CD4-positive, alpha-beta T cell treated with Interleukin-2 at 100 ng/mL for 4 hours (primary cell): ENCODE data around the gene GALNT12.

Experiments
- DNase-seq: peaks from one replicate; pipeline ENCODE4 v3.0.0-alpha.2; 2020; ENCODE audit warnings: low spot score

GALNT12 gene

DNA sequence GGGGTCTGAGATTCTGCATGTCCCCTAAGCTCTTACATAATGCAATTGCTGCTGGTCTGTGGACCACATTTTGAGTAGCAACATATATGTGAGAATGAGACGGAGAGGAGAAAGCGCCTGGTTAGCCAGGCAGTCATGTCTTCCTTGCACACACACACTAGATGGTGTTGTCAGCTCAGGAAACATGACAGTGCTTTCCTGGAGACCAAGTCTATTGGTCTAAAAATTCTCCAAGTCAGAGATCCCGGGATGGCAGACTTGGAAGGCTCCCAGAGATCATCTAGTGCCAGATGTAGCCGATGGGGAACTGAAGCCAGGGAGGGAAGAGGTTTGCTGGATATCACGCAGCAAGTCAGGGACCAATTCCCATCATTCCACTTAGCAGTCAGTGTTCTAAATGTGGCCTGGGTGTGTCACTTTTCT, 53.4 kb downstream of the GALNT12 start:
- DNase-seq, result no peak

DNA sequence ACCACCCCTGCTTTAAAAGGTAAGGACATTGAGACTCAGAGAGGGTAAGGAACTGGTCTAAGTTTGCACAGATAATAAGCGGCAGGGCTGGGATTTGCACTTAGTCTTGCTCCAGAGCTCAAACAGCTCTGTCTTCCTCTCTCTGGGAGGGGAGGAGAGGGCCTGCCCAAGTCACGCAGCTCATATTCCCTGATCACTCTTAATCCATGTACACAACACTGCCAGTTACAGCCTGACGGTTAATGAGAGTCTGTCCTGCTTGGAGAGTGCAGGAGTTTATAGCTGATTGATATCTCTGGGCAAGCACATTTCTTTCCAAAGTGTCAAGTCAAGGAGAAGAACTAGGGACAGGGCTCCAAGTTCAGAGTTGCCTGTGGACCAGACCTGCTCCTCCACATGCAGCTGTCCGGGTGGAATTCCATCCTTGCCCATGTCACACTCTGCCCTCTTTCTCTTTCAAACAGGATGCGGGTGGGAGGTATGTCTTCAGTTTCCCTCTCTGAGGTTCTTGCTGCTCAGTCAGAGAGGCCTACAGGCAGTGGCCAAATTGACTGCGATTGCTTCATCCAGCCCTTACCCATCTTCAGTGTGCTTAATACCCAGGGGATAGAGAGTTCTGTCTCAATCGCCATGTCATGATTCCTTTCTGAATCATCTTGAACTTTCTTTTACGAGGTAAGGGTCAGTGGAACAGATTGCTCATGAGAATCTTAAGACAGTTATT, 54.5 kb downstream of the GALNT12 start:
- DNase-seq, result no peak

DNA sequence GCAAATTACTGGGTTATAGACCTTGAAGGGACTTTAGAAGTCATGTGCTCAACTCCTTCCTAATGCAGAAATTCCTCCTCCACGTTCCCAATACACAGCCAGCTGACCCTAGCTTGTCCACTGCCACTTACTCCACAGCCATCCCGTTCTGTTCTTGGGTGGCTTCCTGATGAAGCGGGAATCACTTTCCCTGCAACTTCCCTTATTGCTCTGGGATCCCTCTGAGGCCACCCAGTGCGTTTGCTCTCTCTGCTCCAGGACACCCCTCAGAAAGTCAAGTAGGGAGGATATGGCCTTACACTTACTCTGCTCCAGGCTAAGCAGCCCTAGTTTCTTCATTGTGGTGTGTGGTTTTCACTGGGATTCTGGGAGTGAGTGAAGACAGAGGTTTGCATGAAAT, 55.5 kb downstream of the GALNT12 start:
- DNase-seq, result no peak

DNA sequence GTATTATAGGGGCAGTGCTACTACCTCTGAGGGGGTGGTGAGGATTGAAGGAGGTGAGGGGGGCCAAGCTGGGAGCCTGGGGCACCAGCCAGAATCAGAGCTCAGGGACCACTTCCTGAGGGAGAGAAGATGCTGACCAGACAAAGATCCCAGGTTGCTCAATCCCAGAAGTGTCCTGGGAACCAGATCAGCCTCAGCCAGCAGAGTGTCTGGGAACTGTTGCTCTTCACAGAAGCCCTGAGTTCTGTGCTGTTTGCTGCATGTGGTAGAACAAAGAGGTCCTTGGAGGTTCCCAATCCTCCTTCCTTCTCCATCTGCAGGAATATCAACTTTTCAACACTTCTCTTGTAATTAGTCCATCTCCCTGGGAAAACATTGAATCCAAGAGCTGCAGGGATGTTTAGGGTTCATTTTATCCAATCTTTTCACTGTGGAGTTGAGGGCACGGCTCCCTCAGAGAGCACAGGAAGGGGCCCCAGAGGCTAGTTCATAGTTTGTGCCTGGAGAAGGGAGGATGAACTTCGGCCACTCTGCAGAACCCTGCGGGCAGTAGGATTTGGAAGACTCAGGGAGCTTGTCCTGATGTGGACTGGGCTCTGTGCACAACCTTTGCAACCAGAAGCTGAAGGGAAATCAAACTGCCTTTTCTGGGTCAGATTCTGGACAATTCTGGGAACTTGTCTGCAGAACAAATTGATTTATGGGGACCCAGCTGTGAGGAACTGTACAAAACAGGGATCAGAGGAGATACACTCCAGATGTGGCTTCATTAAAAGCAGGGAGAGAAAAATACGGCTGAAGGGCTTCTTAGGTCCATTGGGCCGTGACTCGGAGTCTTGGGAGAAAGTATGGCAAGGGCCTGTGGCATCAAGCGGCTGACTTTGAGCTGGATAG, 57.1 kb downstream of the GALNT12 start:
- DNase-seq, result no peak

DNA sequence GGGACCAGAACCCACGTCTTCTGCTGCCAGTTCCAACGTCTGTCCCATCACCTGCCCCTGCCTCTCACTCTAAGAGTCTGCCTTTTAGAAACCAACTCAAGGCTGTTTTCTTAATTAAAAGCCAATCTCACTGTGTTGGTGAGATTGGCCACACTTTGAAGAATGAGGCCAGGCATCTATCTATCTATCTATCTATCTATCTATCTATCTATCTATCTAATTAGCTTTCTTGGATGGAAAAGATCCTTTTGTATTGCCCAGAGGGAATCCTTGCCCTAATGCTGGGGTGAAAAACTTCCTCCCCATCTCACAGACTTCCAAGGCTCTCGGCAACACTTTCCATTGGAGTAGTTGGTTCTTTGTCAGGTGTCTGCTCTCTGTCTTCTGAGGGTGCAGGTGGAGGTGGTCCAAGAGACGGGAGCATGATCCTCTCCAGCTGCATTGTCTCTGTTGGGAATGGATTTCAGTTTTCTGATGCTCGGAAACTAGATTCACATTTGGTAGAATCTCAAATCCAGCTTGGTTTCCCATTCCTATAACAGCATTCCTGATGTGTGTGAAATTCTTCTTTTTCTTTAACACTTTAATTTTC, 57.9 kb downstream of the GALNT12 start:
- no peak for DNase-seq

DNA sequence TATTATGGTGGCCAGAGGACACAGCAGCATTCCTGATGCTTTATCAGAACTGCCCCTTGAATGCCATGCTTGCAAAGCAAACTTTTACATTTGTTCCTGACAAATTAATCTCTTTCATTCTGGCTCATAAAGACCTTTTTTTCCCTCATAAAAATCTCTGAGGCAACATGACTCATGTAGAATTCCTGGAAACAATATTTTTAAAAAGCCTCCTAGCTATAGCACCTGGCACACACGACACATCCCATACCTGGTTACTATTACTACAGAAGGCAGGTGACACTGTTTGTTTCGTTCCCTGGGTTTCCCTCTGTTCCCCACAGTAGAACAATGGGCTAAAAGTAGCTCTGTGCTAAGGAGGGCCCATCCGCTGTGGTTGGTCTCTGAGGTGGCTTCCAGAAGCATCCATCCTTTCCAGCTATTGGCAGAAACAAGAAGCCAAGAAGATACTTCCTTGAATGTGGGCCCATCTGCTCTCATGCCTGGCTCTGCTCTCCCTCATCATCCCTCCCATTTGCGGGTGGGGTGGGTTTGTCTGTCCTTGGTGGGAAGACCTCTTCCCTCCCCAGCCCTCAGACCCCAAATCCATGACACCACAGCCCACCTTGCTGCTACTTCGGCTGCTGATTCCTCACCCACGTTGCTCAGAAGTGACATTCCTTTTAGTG, 59.1 kb downstream of the GALNT12 start:
- no peak for DNase-seq

DNA sequence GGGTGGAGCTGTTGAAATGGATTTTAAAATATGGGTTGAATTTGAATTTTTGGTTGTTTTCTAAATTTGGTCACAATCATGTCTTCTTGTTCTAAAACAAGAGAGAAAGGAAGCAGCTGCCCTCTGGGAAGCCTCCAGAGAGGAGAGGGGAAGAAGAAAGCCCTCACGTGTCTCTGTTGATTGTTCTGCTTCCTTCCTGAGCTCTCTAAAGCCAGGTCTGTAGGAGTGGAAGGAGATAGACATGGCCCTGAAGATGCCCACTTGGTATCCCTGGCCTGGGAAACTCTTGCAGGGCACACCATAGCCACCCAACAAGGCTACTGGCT, 59.6 kb downstream of the GALNT12 start:
- DNase-seq, result no peak

DNA sequence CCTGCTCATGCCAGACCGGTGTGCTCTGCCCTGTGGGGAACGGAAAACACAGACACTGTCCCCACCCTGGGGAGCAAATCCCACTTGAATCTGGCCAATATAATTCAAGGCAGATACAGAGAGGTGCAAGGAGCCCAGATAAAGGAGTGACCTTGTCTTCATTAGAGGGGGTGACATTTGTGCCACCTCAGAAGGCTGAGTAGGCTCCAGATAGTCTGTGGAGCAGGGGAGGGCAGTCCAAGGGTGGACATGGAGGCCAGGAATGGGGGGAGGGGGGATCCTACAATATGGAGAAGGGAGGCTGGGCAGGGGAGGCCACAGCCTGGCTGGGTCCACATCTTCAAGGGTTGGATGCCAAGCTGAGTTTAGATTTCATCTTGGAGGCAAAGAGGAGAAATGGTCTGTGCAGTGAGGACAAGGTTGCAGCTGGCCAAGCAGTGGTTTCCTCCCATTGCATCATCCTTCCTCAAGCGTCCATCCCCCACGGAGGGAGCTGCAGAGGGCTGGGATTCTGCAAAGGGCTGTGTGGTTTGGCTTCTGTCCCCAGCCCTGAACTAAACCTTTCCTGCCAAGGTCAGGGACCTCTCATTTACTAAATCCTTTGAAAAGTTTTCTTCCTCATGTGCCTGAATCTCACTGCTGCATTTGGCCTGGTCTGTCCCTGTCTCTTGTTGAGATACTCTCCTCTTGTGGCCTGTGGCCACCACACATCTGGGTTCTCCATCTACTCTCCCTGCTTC, 60.1 kb downstream of the GALNT12 start:
- DNase-seq, result no peak

DNA sequence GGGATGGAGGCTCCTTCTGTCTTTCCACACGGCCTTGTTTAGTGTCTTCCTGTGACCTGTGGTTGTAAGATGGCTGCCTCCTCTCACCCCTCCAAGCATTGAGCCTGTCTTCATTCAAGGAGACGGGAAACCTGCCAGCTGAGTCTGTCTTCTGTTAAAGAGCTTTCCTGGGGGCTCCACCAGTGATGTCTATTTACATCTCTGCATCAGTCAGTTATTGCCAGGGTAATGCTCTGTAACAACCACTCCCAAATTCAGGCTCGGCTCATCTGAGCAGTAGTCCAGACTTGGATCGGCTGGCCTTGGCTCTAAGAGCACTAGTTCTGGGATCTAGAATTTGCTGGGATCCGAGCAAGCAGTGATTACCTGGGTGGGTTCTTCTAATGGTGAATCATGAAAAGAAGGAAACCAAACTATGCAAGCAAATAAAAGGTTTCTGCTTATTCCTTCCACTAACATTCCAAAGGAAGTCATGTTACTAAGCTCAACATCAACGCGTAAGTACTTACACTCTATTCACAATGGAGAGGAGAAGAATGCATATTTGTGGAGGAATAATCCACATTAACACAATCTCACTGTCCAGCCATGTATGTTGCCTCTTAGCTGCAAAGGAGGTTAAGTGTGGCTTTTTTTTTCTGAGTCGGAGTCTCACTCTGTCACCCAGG, 61.7 kb downstream of the GALNT12 start:
- no peak for DNase-seq

DNA sequence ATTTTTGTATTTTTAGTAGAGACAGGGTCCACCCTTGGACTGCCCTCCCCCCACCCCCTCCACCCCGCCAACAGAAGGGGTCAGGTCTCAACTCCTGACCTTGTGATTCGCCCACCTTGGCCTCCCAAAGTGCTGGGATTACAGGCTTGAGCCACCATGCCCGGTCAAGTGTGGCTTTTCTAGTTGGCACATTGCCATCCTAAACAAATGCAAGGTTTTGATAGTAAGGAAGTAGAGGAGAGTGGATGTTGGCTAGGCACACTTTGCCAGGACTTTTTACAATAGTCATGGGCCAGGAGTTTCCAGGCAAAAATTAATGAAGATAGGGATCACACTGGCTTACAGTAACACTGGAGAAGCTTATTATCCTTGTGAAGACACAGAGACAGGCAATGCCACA, 62.4 kb downstream of the GALNT12 start:
- no peak for DNase-seq

DNA sequence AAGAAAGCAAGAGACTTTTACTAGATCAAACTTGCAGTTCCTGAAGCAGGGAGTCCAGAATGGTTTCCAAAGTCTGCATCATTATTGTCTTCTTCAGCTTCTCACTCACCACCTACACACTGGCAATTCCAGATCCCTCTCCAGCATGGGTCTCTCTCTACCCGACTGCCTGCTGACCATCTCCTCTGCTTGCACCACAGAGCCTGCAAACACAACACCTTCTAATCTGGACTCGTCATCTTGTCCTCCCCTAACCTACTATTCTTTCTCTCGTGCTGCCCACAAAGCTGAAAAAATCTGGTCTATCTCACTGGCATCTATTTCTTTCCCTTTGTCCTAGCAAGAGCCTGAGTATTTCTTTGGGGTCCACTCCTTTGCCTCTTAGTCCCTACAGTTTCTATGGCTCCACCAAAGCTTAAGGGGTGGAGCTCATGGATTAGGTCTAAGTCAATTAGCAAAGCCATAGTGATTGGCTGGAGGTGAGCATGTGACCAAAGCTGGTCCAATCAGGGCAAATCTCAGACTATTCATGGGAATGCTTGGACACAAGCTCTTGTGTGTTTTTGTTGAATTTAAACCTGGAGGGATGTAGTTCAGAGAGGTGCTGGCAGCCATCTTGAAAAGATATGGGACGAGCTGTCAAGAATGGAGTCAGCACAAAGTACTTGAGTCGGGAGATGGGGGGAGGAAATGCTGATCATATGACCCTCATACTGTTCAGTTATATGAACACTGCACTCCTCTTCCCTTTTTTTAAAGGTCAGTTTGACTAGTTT, 63.5 kb downstream of the GALNT12 start:
- DNase-seq, result no peak

DNA sequence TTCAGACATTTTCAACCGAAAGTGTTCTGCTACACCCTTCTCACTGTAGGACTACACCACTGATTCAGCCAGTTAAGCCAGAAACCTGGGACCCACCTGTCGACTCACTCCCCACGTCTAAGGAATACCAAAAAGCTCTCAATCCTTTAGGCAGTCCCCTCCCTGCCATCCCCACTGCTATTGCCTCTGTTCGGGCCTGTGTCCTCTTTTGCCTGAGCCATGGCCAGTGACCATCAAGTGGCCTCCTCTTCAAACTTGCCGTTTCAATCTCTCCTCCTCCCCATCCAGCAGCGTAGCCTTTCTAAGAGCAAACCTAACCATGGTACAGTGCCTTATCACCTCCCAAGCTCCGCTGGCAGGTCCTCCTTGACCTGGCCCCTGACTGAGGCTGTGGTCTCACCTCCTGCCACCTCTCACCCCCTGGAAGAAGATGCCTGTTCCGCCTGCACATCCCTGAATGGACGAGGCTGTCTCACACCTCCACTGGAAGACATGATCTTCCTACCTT, 64.1 kb downstream of the GALNT12 start:
- no peak for DNase-seq

DNA sequence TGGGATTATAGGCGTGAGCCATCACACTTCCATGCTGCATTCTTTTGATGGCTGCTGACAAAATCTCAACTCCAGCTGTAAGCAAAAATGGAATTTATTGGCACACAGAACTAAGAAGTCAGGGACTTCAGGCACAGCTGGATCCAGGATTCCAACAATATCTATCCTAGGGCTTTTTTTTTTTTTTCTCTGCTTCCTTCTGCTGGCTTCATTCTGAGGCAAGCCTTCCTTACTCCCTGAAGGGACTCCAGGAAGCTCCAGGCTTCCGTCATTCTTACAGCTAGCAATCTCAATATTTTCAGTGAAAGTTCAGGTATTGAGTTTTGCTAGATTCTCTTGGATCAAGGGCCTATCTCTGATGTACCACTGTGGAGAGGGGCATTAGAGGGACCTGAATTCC, 66.1 kb downstream of the GALNT12 start:
- DNase-seq, result no peak

DNA sequence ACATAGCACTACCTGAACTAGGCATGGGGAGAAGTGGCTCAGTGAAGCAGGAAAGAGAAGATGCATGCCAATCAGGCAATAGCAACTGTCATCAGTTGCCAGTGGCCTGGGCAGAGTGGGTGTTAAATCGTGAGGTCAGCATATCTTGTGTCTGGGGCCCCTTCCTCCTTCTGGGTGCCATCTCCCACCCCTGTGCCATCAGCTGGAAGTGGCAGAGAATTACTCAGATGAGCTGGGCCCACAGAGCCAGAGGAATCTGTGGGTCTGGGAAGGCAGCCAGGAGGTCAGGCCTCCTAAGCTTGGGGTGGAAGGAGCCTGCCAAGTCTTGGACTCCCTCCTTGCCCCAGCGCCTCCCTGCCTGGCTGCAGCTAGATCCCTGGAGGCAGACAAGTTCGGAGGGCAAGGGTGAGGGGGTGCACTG, 66.5 kb downstream of the GALNT12 start:
- no peak for DNase-seq

DNA sequence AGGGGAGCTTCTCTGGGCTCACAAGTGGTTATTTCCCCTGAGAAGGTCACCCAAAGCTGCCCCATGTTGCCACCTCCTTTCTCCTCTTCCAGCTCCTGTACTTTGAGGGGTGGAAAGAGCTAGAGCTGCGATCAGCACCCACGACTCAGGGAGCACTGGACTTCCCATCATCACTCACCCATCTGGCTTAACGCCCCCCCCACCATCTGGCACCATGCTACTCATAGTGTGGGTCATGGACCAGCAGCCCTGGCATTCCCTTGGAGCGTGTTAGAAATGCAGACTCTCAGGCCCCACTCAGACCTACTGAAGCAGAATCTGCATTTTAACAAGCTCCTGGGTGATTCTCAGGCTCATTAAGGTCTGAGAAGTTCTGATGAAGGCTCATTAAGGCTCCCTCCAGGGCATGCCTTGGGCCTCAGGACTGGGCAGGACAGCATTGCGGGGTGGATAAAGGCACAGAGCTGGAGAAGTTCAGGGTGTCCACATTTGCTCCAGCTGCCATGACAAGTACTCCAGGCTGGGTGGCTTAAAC, 67.3 kb downstream of the GALNT12 start:
- DNase-seq, result no peak

DNA sequence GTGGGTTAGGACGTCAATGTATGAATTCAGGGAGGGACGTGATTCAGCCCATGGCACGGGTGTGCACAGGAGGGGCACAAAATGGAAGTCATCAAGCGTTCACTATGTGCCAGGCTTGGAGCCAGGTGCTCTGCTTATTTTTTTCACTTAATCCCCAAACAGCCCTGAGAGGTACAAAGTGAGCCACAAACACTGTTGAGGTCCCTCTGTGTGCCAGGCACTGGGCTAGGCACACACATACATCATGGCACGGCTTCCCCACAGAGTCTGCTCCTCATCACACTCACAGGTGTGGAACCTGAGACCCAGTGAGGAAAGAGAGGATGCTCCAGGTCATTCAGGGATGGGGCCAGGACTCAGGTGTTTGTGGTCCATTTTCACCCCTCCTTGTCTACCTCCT, 68.1 kb downstream of the GALNT12 start:
- DNase-seq, result no peak

DNA sequence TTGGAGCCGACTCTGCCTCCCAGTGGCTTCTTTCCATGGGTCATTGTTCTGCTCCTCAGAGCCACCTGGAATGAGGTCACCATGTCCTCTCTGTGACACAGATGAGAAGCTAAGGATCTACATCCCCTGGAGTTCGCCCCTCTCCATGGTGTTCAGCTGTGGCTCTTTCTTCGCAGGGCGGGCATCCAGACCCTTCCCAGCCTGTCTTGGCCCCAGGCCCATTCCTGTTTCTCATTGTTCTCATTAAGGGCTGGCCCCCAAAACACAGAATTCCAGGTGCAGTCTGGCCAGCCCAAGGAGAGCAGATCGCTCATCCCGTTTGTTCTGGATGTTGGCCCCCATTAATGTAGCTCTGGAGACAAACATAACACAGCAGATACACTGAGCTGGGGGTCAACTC, 69.8 kb downstream of the GALNT12 start:
- DNase-seq, result no peak

DNA sequence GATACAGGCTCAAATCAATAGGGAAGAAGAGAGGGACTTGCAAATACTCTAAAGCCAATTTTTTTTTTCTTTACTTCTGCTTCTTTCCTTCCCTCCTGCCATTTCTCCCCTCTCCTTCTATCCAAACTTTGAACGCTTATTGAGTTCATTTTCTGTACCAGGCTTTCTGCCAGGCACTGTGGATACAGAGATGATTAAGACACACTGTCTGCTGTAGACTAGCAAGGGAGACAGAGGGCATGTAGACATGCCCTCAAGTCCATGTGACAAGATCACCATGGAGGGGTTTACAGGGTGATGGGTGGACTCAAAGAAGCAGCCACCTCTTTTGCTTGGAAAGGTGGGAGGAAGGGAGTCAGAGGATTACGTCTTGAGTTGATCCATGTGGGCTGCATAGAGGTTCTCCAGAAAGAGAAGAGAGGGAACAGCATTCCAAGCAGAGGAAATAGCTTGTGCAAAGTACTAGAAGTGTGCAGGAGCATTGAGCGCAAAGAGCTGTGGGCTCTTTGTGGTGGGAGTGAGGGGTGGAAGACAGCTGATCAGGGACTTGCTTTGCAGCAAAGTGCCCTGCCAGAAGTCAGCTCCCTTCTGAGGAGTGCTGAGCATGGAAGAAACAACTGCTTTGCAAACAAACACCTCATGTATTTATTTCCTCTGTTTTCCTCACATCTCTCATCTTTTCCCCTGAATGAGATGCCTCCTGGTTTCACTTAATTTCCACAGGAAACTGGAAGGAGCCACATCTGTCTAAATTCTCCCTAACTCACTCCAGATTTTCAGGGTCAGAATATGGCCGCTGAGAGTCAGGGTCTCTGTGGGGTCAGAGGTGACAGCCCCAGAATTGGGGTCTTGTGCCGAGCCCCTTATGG, 71.9 kb downstream of the GALNT12 start:
- DNase-seq, result no peak

DNA sequence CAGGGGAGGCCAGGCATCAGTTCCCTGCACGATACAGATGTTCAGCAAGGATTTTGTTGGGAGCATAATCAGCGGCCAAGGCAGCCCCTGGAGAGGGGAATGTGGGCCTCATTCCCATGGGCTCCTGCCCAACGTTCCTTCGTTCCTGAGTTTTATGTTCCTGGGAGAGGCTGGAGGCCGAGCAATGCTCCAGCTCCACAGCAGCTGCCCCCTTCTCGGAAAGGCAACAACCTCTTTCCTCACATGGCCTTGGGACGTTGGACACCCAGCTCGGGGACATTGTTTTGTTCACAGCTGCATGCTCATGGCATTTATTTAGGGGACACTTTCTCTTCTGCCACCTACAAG, 72.5 kb downstream of the GALNT12 start:
- DNase-seq, result no peak
